GM12878 (cell line): ENCODE data around the gene ABCC11. TPM values are rescaled to one million over a fixed set of nuclear protein-coding genes. Genes with fewer than 3 reads are reported as not detected.

ENCODE experiments used
- ATAC-seq: fragments of 200-7000 bp; cut with Tn5 transposase; 3 replicates; pipeline ENCODE4 v1.9.1; 2020; ENCODE audit warnings: mild to moderate bottlenecking, moderate library complexity
- BruUV-seq: library from RNA; stranded (reverse); fragments of 400-500 nt; replicated peaks from 2 replicates; lab custom pipeline; 2021; lab: Mats Ljungman, UMichigan
- CTCF ChIA-PET: fragments of 300-600 bp; sonication (Branson Sonifier 250); formaldehyde crosslinking; extraction: SDS; loops from one replicate; lab custom pipeline; 2021; ENCODE audit warnings: inconsistent platforms; lab: Yijun Ruan, JAX
- POLR2A ChIA-PET: fragments of 350-600 bp; formaldehyde crosslinking; extraction: SDS; loops from one replicate; lab custom pipeline; 2021; ENCODE audit warnings: inconsistent platforms; lab: Charles Lee
- RAD21 ChIA-PET: fragments of 300-600 bp; sonication (Branson Sonifier 250); formaldehyde crosslinking; loops from one replicate; lab custom pipeline; 2023; ENCODE audit warnings: antibody characterized with exemption; ENCODE audit not compliant: unreplicated experiment; lab: Charles Lee
- SMC1A ChIA-PET: fragments of 300-600 bp; sonication (Branson Sonifier 250); formaldehyde crosslinking; loops from one replicate; lab custom pipeline; 2023; ENCODE audit not compliant: unreplicated experiment, uncharacterized antibody; lab: Charles Lee
- DNase-seq: peaks from one replicate; pipeline ENCODE4 v3.0.0-alpha.2; 2011; ENCODE audit warnings: low read depth, low spot score
- FAIRE-seq: peaks from 3 replicates; lab custom pipeline; 2011; peaks lifted over from hg19 to GRCh38; lab: Jason Lieb, UNC
- H2AFZ ChIP-seq: 2 replicates; pipeline ENCODE4 v1.6.0; 2011; ENCODE audit warnings: low read depth, low read length, control low read depth; ENCODE audit not compliant: control insufficient read depth
- H3K27ac ChIP-seq: 2 replicates; pipeline ENCODE4 v1.5.1; 2011; ENCODE audit warnings: control low read depth; ENCODE audit not compliant: control insufficient read depth, insufficient read depth
- H3K27me3 ChIP-seq, 2 experiments: replicated peaks in 1 of 2; 2 replicates each; pipeline versions ENCODE4 v1.6.0 to v1.6.1; 2011; ENCODE audit warnings: low read length in 1 of 2; ENCODE audit not compliant: control insufficient read depth in 2 of 2, insufficient read depth in 2 of 2
- H3K36me3 ChIP-seq, 2 experiments: 2 replicates each; pipeline ENCODE4 v1.5.1; 2011; ENCODE audit warnings: low read length in 1 of 2; ENCODE audit not compliant: control insufficient read depth in 2 of 2, insufficient read depth in 2 of 2
- H3K4me1 ChIP-seq: 2 replicates; pipeline ENCODE4 v1.6.1; 2011; ENCODE audit warnings: mild to moderate bottlenecking, low read length, moderate library complexity, mixed read lengths; ENCODE audit not compliant: control insufficient read depth, insufficient read depth
- H3K4me2 ChIP-seq: 2 replicates; pipeline ENCODE4 v1.6.0; 2011; ENCODE audit warnings: control low read depth; ENCODE audit not compliant: control insufficient read depth, insufficient read depth
- H3K4me3 ChIP-seq: fragments of 200-600 bp; sonication (generic); 2 replicates; pipeline ENCODE4 v1.5.1; 2016
- H3K79me2 ChIP-seq: 2 replicates; pipeline ENCODE4 v1.6.0; 2011; ENCODE audit warnings: low read length; ENCODE audit not compliant: control insufficient read depth, insufficient read depth
- H3K9ac ChIP-seq: 2 replicates; pipeline ENCODE4 v1.8.0; 2011; ENCODE audit warnings: low read length, control low read depth, mixed read lengths; ENCODE audit not compliant: control insufficient read depth, insufficient read depth
- H3K9me3 ChIP-seq: replicated peaks from 3 replicates; pipeline ENCODE4 v1.5.1; 2011; ENCODE audit warnings: mild to moderate bottlenecking, low read length; ENCODE audit not compliant: control insufficient read depth, insufficient read depth
- H4K20me1 ChIP-seq: 2 replicates; pipeline ENCODE4 v1.6.0; 2011; ENCODE audit not compliant: control insufficient read depth, insufficient read depth
- ATF7 ChIP-seq: fragments of 450-650 bp; IDR thresholded peaks from 2 replicates; pipeline ENCODE4 v1.6.1; 2016; ENCODE audit warnings: low read depth, mild to moderate bottlenecking
- NR2C1 ChIP-seq: fragments of 450-650 bp; IDR thresholded peaks from 2 replicates; pipeline ENCODE4 v1.6.1; 2017; ENCODE audit warnings: antibody characterized with exemption, mild to moderate bottlenecking, moderate library complexity
- RB1 ChIP-seq: fragments of 450-650 bp; formaldehyde crosslinking; IDR thresholded peaks from 2 replicates; pipeline ENCODE4 v1.6.1; 2017; ENCODE audit warnings: mild to moderate bottlenecking, borderline replicate concordance
- SMAD1 ChIP-seq: fragments of 450-650 bp; IDR thresholded peaks from 2 replicates; pipeline ENCODE4 v1.6.1; 2018; ENCODE audit warnings: mild to moderate bottlenecking, low read depth; ENCODE audit not compliant: partially characterized antibody
- SMARCA5 ChIP-seq: fragments of 450-650 bp; IDR thresholded peaks from 2 replicates; pipeline ENCODE4 v1.6.1; 2017; ENCODE audit warnings: mild to moderate bottlenecking
- SMC3 ChIP-seq: IDR thresholded peaks from 2 replicates; pipeline ENCODE4 v1.6.1; 2011; ENCODE audit warnings: low read length, improper control_type of control experiment, borderline replicate concordance
- STAT3 ChIP-seq: IDR thresholded peaks from 2 replicates; pipeline ENCODE4 v1.6.1; 2011; ENCODE audit warnings: low read depth, low read length, improper control_type of control experiment
- TAF1 ChIP-seq: IDR thresholded peaks from 2 replicates; pipeline ENCODE4 v1.6.1; 2011; ENCODE audit warnings: mild to moderate bottlenecking, low read depth, low read length, borderline replicate concordance
- TCF3 ChIP-seq: IDR thresholded peaks from 2 replicates; pipeline ENCODE4 v1.6.1; 2012; ENCODE audit warnings: low read depth, mild to moderate bottlenecking, low read length, borderline replicate concordance; ENCODE audit not compliant: insufficient read depth
- YY1 ChIP-seq: IDR thresholded peaks from 2 replicates; pipeline ENCODE4 v1.6.1; 2011; ENCODE audit warnings: low read depth, mild to moderate bottlenecking, low read length
- WGBS: methylation state at CpG from one replicate; pipeline ENCODE4 v1.1.6; 2016; ENCODE audit warnings: low lambda C conversion rate; ENCODE audit not compliant: insufficient replicate concordance, insufficient coverage; ENCODE audit errors: missing lambda C conversion rate; 5-methylcytosine and 5-hydroxymethylcytosine counted together
- in situ Hi-C: fragments of 300-500 bp; cut with MboI; formaldehyde crosslinking; loops from 9 replicates; pipeline ENCODE4 v1.14.3; 2018; ENCODE audit warnings: mixed read lengths
- intact Hi-C: fragments of 100-400 bp; cut with micrococcal nuclease; formaldehyde crosslinking; loops from one replicate; pipeline ENCODE4 v1.14.2; 2022; ENCODE audit not compliant: unreplicated experiment
- polyA plus RNA-seq, 11 experiments: library from polyadenylated mRNA; depleted of rRNA in 4 of 11; unstranded in 6 of 11; stranded (reverse) in 5 of 11; fragments of >200 nt; fragmentation: Nextera tagmentation in 4 of 11; fragmentation: Illumina TruSeq in 1 of 11; extraction: Ambion mirVana in 4 of 11; extraction: Trizol in 1 of 11; gene quantifications; 1 replicate in 1 of 11; 2 replicates in 10 of 11; pipeline versions ENCODE4 v1.2.1 to v1.2.3, GENCODE V29; 2011 to 2016; ENCODE audit warnings: inconsistent platforms in 2 of 11, missing spikeins in 2 of 11, low read depth in 1 of 11
- total RNA-seq, 4 experiments: library from RNA; depleted of rRNA in 3 of 4; stranded (reverse); fragments of >200 nt in 3 of 4; fragmentation: Illumina TruSeq in 1 of 4; extraction: Trizol in 1 of 4; gene quantifications; 2 replicates each; pipeline versions ENCODE4 v1.2.1 to v1.2.3, GENCODE V29; 2013 to 2021
- TF ChIP-seq, protein P1 (sequence below): fragments of 450-650 bp; formaldehyde crosslinking; IDR thresholded peaks from 2 replicates; pipeline ENCODE4 v1.4.0; 2020; ENCODE audit warnings: mild to moderate bottlenecking, moderate library complexity
- TF ChIP-seq, protein P2 (sequence below): IDR thresholded peaks from 2 replicates; pipeline ENCODE4 v1.6.1; 2012; ENCODE audit warnings: low read length, inconsistent platforms

The ABCC11 gene
- total and polyA plus RNA-seq, 10 of the 15 experiments (the other 5 are each of a cell fraction or from before 2014, with no cell fraction given): 0.04 to 0.20 (median 0.10) TPM; not detected in 6

DNA sequence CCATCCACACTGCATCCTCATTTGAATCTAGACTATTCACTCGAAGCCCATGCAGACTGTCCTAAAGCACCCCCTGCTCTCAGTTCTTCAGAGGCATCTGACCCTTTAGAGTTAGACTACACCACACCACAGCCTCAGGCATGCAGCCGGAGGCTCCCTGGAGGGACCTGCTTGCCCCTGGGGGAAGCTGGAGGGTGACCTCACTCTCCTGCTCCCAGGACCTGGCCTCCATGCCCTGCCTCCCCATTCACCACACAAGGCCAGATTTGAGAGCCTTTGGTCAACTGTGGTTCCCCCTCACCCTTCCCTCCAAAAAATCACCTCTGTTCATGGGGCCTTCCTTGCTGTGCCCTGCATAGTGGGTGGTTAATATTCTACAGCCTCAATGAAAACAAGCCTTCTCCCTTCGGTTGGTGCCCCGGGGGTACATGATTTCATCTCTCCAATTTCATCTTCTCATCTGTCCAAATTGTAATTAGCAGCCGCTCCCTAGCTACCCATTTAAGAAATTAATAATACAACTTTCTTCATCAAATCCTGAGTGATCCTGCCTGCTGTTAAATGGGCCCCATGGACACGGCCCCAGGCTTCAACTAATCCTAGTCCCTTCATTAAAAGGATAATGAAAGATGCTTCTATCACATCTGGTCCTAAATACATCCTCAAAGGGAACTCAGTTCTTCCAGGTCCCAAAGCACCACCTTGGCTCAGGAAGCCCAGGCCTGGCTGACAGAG is 116.0 kb downstream of the ABCC11 start:
- Histone ChIP-seq H3K9me3 (no peaks in the 10 kb centered on the region), H3K36me3 (no peaks in the 10 kb centered on the region), H3K79me2 (no peaks in the 10 kb centered on the region), H3K4me2 (no peak overlapping the region), H3K27me3 (no peaks in the 10 kb centered on the region), H3K27ac (no peak overlapping the region), H3K4me1 (no peaks in the 10 kb centered on the region), H3K4me3 (no peak overlapping the region), H2AFZ (no peak overlapping the region), H3K9ac (no peak overlapping the region), H4K20me1 (no peaks in the 10 kb centered on the region)
- FAIRE-seq (no peak), DNase-seq (no peak), ATAC-seq (no peak)
- SMC1A ChIA-PET: interaction anchor here (1.2 kb wide), 1 partner anchor 8 kb away, joined by 4 read pairs; no protein-coding TSS in a partner anchor
- POLR2A ChIA-PET: no interaction called here
- RAD21 ChIA-PET: interaction anchor here (1.2 kb wide), 1 partner anchor 12 kb away, joined by 4 read pairs; no protein-coding TSS in a partner anchor
- intact Hi-C loops (no loop called here), in situ Hi-C loops (no loop called here)
- TF ChIP-seq SMC3 (no peak), SMAD1 (no peak), RB1 (no peak), YY1 (no peak), ATF7 (no peak), STAT3 (no peak), NR2C1 (no peak), TCF3 (no peak), SMARCA5 (no peak), TAF1 (no peak)
- TF ChIP-seq, protein P1, sequence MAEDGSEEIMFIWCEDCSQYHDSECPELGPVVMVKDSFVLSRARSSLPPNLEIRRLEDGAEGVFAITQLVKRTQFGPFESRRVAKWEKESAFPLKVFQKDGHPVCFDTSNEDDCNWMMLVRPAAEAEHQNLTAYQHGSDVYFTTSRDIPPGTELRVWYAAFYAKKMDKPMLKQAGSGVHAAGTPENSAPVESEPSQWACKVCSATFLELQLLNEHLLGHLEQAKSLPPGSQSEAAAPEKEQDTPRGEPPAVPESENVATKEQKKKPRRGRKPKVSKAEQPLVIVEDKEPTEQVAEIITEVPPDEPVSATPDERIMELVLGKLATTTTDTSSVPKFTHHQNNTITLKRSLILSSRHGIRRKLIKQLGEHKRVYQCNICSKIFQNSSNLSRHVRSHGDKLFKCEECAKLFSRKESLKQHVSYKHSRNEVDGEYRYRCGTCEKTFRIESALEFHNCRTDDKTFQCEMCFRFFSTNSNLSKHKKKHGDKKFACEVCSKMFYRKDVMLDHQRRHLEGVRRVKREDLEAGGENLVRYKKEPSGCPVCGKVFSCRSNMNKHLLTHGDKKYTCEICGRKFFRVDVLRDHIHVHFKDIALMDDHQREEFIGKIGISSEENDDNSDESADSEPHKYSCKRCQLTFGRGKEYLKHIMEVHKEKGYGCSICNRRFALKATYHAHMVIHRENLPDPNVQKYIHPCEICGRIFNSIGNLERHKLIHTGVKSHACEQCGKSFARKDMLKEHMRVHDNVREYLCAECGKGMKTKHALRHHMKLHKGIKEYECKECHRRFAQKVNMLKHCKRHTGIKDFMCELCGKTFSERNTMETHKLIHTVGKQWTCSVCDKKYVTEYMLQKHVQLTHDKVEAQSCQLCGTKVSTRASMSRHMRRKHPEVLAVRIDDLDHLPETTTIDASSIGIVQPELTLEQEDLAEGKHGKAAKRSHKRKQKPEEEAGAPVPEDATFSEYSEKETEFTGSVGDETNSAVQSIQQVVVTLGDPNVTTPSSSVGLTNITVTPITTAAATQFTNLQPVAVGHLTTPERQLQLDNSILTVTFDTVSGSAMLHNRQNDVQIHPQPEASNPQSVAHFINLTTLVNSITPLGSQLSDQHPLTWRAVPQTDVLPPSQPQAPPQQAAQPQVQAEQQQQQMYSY (CRISPR knock-in tag): no peak
- TF ChIP-seq, protein P2, sequence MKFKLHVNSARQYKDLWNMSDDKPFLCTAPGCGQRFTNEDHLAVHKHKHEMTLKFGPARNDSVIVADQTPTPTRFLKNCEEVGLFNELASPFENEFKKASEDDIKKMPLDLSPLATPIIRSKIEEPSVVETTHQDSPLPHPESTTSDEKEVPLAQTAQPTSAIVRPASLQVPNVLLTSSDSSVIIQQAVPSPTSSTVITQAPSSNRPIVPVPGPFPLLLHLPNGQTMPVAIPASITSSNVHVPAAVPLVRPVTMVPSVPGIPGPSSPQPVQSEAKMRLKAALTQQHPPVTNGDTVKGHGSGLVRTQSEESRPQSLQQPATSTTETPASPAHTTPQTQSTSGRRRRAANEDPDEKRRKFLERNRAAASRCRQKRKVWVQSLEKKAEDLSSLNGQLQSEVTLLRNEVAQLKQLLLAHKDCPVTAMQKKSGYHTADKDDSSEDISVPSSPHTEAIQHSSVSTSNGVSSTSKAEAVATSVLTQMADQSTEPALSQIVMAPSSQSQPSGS: no peak
- 43% methylated on average over 6 of the region's 6 CpGs for WGBS
- BruUV-seq: no TSS peak
- CTCF ChIA-PET: no interaction called here
